ENCODE results near the gene NDOR1.

DNA sequence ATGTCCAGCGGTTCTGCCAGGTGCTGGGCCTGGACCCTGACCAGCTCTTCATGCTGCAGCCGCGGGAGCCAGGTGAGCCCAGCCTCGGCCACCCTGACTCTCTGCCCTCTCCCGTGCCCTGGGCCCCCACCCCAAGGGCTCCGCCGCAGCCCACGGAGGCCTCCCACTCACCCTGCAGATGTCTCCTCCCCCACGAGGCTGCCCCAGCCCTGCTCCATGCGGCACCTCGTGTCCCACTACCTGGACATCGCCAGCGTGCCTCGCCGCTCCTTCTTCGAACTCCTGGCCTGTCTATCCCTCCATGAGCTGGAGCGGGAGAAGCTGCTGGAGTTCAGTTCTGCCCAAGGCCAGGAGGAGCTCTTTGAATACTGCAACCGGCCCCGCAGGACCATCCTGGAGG, 9.1 kb downstream of the NDOR1 start:
- TF ChIP-seq, protein P1, sequence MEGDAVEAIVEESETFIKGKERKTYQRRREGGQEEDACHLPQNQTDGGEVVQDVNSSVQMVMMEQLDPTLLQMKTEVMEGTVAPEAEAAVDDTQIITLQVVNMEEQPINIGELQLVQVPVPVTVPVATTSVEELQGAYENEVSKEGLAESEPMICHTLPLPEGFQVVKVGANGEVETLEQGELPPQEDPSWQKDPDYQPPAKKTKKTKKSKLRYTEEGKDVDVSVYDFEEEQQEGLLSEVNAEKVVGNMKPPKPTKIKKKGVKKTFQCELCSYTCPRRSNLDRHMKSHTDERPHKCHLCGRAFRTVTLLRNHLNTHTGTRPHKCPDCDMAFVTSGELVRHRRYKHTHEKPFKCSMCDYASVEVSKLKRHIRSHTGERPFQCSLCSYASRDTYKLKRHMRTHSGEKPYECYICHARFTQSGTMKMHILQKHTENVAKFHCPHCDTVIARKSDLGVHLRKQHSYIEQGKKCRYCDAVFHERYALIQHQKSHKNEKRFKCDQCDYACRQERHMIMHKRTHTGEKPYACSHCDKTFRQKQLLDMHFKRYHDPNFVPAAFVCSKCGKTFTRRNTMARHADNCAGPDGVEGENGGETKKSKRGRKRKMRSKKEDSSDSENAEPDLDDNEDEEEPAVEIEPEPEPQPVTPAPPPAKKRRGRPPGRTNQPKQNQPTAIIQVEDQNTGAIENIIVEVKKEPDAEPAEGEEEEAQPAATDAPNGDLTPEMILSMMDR (IDR thresholded peaks at IDR 0.05; ENCODE audit: low read depth, low read length, poor library complexity, severe bottlenecking) = no peak
- TF ChIP-seq EZH2phosphoT487 (IDR thresholded peaks at IDR 0.05; ENCODE audit: borderline replicate concordance, low read length) = no peak
